Retinal pigment epithelial cell (primary cell): ENCODE measurements around the gene GALNT9.

Source experiments
- DNase-seq: peaks from one replicate; pipeline ENCODE4 v3.0.0-alpha.2; 2010; ENCODE audit warnings: low read depth
- H3K4me3 ChIP-seq: 2 replicates; pipeline ENCODE4 v1.5.1; 2011; ENCODE audit warnings: mild to moderate bottlenecking, low read length, control low read depth, moderate library complexity
- TF ChIP-seq, protein P1 (sequence below): conservative IDR thresholded peaks from 2 replicates; pipeline ENCODE4 v1.5.1; 2011; ENCODE audit warnings: low read depth, low read length, control low read depth, inconsistent platforms

GALNT9 gene

DNA sequence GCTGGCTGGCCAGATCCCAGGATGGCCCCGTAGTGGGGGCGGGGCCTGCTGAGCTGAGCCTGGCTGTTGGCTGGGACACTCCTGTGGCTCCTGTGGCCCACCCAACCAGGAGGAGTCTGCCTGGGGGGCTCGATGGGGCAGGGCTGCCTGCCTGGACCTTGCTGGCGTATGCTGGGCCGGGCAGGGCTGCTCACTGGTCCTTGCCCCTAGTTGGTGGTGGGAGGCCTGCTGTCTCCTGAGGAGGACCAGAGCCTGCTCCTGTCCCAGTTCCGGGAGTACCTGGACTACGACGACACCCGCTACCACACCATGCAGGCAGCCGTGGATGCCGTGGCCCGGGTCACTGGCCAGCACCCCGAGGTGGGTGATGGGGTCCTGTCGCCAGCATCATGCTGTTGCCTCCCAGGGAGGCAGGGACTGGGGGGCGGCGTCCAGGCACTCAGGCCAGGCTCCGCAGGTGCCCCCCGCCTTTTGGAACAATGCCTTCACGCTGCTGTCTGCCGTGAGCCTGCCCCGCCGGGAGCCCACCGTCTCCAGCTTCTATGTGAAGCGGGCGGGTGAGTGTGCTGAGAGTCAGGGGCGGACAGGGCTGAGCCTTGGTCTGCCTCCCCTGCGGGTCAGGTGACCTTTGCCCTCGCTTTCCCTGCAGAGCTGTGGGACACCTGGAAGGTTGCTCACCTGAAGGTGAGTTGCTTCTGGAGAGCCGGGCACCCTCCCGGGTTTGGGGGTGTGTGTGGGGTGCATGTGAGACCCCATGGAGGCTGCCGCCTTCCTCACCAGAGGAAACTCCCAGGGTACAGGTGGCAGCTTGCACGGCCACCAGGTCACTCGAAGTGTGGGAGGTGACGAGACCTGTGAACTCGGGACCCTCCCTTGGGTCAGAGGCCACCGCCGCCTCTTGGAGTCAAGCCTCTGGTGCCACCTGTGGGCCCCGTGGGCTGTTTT, 181.7 kb downstream of the GALNT9 start:
- no peak overlapping the region for H3K4me3 ChIP-seq
- DNase-seq = no peak
- TF ChIP-seq, protein P1, sequence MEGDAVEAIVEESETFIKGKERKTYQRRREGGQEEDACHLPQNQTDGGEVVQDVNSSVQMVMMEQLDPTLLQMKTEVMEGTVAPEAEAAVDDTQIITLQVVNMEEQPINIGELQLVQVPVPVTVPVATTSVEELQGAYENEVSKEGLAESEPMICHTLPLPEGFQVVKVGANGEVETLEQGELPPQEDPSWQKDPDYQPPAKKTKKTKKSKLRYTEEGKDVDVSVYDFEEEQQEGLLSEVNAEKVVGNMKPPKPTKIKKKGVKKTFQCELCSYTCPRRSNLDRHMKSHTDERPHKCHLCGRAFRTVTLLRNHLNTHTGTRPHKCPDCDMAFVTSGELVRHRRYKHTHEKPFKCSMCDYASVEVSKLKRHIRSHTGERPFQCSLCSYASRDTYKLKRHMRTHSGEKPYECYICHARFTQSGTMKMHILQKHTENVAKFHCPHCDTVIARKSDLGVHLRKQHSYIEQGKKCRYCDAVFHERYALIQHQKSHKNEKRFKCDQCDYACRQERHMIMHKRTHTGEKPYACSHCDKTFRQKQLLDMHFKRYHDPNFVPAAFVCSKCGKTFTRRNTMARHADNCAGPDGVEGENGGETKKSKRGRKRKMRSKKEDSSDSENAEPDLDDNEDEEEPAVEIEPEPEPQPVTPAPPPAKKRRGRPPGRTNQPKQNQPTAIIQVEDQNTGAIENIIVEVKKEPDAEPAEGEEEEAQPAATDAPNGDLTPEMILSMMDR = no peak

DNA sequence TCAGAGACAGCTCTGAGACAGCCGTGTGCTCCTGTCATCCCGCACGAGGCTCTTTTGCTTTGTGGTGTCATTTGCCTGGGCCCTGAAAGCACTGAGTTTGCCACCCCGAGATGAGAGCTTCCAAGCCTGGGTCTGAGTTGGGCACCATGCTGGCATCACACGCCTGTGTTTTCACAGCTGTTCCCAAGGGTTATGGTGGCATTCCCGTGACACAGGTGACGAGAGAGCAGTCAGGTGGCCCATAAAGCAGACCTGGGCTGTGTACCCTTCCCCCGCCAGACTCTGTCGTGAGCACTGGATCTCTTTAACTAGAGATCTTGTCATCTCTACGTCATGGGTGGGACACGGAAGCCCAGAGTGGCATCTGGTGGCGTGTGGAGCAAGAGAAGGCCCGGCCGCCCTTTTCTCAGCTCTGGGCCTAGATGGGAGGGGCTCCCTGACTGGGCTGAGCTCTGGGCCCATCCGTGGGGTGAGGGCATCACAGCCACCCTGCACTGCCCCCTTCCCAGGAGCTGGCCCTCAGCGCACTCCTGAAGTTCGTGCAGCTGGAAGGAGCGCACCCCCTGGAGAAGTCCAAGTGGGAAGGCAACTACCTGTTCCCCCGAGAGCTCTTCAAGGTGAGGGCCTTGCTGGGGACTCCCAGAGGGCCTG, 182.5 kb downstream of the GALNT9 start:
- DNase-seq = no peak
- TF ChIP-seq, protein P1 = no peak
- no peak overlapping the region for H3K4me3 ChIP-seq
